Kidney (tissue), 14 donors: ENCODE measurements around the gene PDCD7. TPM values are rescaled to one million over a fixed set of nuclear protein-coding genes. Genes with fewer than 3 reads are reported as not detected.
"Not testable (repeated sequence)": the region's sequence is repeated elsewhere in the genome, so short reads cannot be mapped to it uniquely, and the experiment has no call there.

ENCODE experiments used
- DNase-seq, 5 donors: peaks; one replicate each; pipeline ENCODE4 v3.0.0-alpha.2; 2013 to 2020
- FAIRE-seq: peaks from 2 replicates; lab custom pipeline; 2012; peaks lifted over from hg19 to GRCh38; lab: Jason Lieb, UNC
- H3K27ac ChIP-seq, 2 donors: one replicate each; pipeline ENCODE4 v1.7.0; 2013; ENCODE audit warnings: low read depth in 2 of 2, low read length in 2 of 2, inconsistent platforms in 1 of 2
- H3K27me3 ChIP-seq: one replicate; pipeline ENCODE4 v1.7.1; 2013; ENCODE audit warnings: low read length, inconsistent platforms; ENCODE audit not compliant: control insufficient read depth, insufficient read depth
- H3K36me3 ChIP-seq, 3 donors: one replicate each; pipeline versions ENCODE4 v1.7.0 to v1.7.1; 2013; ENCODE audit warnings: low read length in 3 of 3, control low read depth in 1 of 3, inconsistent platforms in 1 of 3; ENCODE audit not compliant: insufficient read depth in 3 of 3, control insufficient read depth in 2 of 3
- H3K4me1 ChIP-seq, 3 donors: one replicate each; pipeline versions ENCODE4 v1.7.0 to v1.7.1; 2013; ENCODE audit warnings: low read length in 3 of 3, inconsistent platforms in 1 of 3, low read depth in 1 of 3; ENCODE audit not compliant: control insufficient read depth in 2 of 3, insufficient read depth in 2 of 3
- H3K4me3 ChIP-seq, 3 donors: one replicate each; pipeline versions ENCODE4 v1.7.0 to v1.8.1; 2013; ENCODE audit warnings: low read length in 3 of 3, control low read depth in 1 of 3, inconsistent platforms in 1 of 3
- H3K9ac ChIP-seq, 3 donors: one replicate each; pipeline versions ENCODE4 v1.7.0 to v1.7.1; 2013; ENCODE audit warnings: low read length in 3 of 3, control low read depth in 1 of 3, inconsistent platforms in 1 of 3
- H3K9me3 ChIP-seq, 3 donors: one replicate each; pipeline versions ENCODE4 v1.7.0 to v1.7.1; 2013; ENCODE audit warnings: low read length in 3 of 3, control low read depth in 1 of 3, inconsistent platforms in 1 of 3; ENCODE audit not compliant: control insufficient read depth in 2 of 3, insufficient read depth in 1 of 3
- CTCF ChIP-seq: IDR thresholded peaks from 3 replicates; pipeline ENCODE4 v1.5.1; 2012; ENCODE audit warnings: mild to moderate bottlenecking, moderate library complexity, borderline replicate concordance; ENCODE audit not compliant: insufficient read depth; ENCODE audit errors: extremely low read depth
- intact Hi-C: fragments of 100-400 bp; cut with DNase I; formaldehyde crosslinking; loops from one replicate; pipeline ENCODE4 v1.11.1; 2022
- polyA plus RNA-seq: library from polyadenylated mRNA; stranded (reverse); fragments of 350-450 nt; fragmentation: Illumina TruSeq; extraction: RNeasy Lipid Tissue Mini Kit (QIAGEN cat#74804); gene quantifications from one replicate; pipeline ENCODE4 v1.2.3, GENCODE V29; 2014; ENCODE audit warnings: low read depth, low replicate concordance; ENCODE audit not compliant: insufficient read depth
- total RNA-seq: library from RNA; stranded (reverse); fragmentation: NEBNext Ultra II Directional; extraction: Animal tissue kit (Norgen Biotek cat#: 25700); gene quantifications from one replicate; pipeline ENCODE4 v1.2.1, GENCODE V29; 2021
- donor health status: control.
- donor health status: control.
- donor health status: control.
- donor health status: control.
- donor health status: control.
- donor health status: DM: yes; HTN: yes; CAD: no.
- donor health status: Normal renal cell carcinoma (clear cell type).

The PDCD7 gene
- total and polyA plus RNA-seq, 2 donors from 2014 or later, result 10.4 to 21.5 TPM

- FAIRE-seq, result no peak
- no peak for TF ChIP-seq CTCF
These were observed 37.9 kb downstream of the PDCD7 start for GRCh38 chr15:65095747-65096104.

GRCh38 chr15:65095011-65095746, 38.4 kb downstream of the PDCD7 start:
- H3K9ac ChIP-seq, result no peak overlapping the region
- H3K9me3 ChIP-seq, result no peaks in the 10 kb centered on the region
- no peak overlapping the region for H3K4me3 ChIP-seq
- FAIRE-seq (no peak), DNase-seq (peak in 1 of 5 donors; percentile 25)
- H3K27me3 ChIP-seq, result no peaks in the 10 kb centered on the region
- H3K27ac ChIP-seq, result peak overlapping the region in 1 of 2 donors; percentile 60
- TF ChIP-seq CTCF, result no peak
- intact Hi-C loops, result no loop called here
- peaks cover 0 to 8% (median 7%) of the 10 kb centered on the region in 3 donors for H3K4me1 ChIP-seq
- H3K36me3 ChIP-seq, result peaks cover 2 to 18% (median 12%) of the 10 kb centered on the region in 3 donors

More at GRCh38 chr15:65095747-65096104, 37.9 kb downstream of the PDCD7 start:
- intact Hi-C loops, result no loop called here
- Histone ChIP-seq H3K9me3 (no peaks in the 10 kb centered on the region), H3K27ac (no peak overlapping the region), H3K4me1 (peaks cover 0 to 8% (median 3%) of the 10 kb centered on the region in 3 donors), H3K36me3 (peaks cover 2 to 18% (median 12%) of the 10 kb centered on the region in 3 donors), H3K9ac (no peak overlapping the region), H3K27me3 (no peaks in the 10 kb centered on the region), H3K4me3 (no peak overlapping the region)
- peak in 1 of 5 donors; percentile 7 for DNase-seq

DNA sequence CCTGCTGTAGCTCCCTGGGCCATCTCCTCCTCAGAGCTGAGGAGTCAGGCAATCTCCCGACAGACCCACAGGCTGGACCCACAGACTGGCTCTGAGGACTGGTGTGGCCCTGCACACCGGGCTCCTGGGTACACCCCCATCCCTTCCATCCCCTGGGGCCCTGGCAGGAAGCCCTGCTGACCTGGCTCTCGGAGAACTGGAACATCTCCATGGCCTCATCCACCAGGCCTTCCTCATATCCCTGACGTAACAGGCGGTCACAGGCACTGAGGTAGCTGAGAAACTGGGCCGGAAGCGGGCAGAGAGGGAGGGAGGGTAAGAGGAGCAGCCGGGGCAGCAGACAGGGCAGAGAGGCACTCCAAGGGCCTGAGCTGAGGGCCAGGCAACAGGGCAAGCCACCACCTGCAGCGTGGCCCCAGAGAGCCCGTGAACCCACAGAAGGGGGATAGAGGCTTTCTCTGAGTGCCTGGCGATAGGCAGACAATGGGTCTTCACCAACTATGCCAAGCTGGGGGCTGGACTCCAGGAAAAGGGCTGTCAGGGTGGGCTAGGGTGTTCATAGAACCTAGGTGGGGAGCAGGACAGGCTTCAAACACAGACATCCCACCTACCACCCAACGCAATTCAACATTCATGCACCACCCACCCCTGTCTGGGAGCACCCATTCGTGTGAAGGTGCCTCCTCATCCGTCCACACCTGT, 39.2 kb downstream of the PDCD7 start:
- Histone ChIP-seq H3K4me1 (peaks cover 0 to 9% (median 9%) of the 10 kb centered on the region in 3 donors), H3K9me3 (no peaks in the 10 kb centered on the region), H3K27ac (peak overlapping the region in 1 of 2 donors; percentile 60)

GRCh38 chr15:65093793-65094170, 39.8 kb downstream of the PDCD7 start:
- H3K9ac ChIP-seq, H3K4me3 ChIP-seq, H3K9me3 ChIP-seq, intact Hi-C loops, H3K27me3 ChIP-seq, FAIRE-seq, H3K27ac ChIP-seq, H3K36me3 ChIP-seq: not testable (repeated sequence)
- DNase-seq, result peak in 1 of 5 donors; percentile 11
- peaks cover 0 to 14% (median 14%) of the 10 kb centered on the region in 3 donors for H3K4me1 ChIP-seq

More for the DNA sequence above, 39.2 kb downstream of the PDCD7 start:
- no peak for FAIRE-seq
- H3K36me3 ChIP-seq, result peaks cover 2 to 16% (median 12%) of the 10 kb centered on the region in 3 donors
- no peaks in the 10 kb centered on the region for H3K27me3 ChIP-seq
- H3K4me3 ChIP-seq, result no peak overlapping the region
- DNase-seq, result peak in 1 of 5 donors; percentile 33
- H3K9ac ChIP-seq, result no peak overlapping the region
- no peak for TF ChIP-seq CTCF
- intact Hi-C loops, result no loop called here
